ENCODE measurements around the gene NKX1-2.

The NKX1-2 gene

DNA sequence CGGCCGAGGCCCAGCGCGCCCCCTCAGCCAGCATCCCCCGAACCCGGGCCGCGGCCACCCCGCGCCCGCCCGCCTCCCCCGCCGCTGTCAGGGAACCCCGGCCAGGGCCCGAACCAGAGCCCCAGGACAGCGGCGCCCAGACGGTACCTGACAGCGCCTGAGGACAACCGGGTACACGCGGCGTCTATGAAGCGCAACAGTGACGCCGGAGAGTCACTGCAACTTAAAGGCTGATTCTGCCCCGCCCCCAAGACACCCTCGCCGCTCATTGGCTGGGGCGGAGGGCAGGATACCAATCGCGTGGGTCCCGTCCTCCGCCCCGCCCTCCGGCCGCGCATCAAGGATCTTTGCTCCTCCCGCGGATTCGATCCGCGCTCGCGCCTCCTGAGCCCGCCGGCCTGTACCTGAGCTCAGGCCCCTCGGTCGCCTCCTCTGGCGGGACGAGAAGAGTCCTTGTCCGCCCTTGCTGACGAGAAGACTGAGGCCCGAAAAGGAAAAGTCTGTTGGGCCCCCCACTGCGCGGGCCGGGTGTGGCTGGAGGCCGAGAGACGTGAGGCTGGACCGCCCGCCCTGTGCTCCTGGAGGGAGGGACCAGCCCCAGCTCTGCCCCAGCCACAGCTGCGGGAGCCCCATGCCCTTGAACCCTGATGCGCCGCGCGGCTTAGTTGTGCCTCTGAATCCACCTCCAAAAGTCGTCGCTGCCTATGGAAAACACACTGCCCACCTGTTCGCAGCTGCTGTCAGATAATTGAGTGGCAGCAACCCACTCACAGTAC is 30.9 kb downstream of the NKX1-2 start, which contains the start of gene OAT:
TSS of gene OAT (minus strand) at position 198 of the 776 bp plus-strand sequence. CDS start 6,752 bp downstream, outside the sequence.
- FAIRE-seq (peak; percentile 70), DNase-seq (ENCODE audit: low spot score) (peak; percentile 97)

- no peak for FAIRE-seq
- DNase-seq (ENCODE audit: low spot score): peak; percentile 61
Measured at GRCh38 chr10:124417895-124418725, 31.7 kb downstream of the NKX1-2 start.

DNA sequence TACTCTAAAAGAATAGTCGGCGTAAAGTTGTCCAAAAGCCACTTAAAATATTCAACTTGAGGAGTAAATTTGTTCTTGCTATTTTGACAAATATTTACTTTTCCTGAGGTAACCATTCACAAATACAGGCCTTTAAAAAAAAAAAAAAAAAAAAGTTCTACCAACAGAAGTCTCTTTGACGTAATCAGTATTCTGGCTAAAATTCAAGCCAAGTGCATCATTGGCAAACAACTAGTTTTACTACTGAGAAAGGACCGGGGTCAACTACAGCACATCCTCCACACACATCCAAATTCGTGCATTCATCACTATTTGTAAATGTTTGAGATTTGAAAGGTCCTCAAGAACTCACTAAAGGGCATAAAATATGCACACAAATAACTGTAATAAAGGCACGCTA is 33.1 kb downstream of the NKX1-2 start:
- no peak for DNase-seq (ENCODE audit: low spot score)
- FAIRE-seq: no peak

GRCh38 chr10:124415210-124415609 is 34.6 kb downstream of the NKX1-2 start:
- DNase-seq (ENCODE audit: low spot score): no peak
- no peak for FAIRE-seq

DNA sequence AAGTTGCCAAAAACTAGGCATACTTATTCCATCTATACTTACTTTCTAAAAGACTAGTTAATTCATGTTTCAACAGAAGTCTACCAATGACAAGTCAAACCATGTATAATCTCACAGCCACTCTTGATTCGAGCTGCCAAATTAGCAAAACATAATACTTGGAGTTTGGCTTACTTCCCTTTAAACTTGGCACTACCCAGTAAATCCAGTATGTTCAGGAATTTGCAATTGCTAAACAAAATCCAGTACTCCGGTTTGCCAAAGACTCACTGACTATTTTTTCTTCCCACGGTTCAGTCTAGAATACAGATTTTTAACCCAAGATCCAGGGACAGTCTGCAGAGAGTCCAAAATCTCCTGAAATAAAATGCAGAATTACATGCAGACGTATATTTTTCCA is 35.8 kb downstream of the NKX1-2 start:
- FAIRE-seq (no peak), DNase-seq (ENCODE audit: low spot score) (no peak)

- DNase-seq (ENCODE audit: low spot score) (no peak), FAIRE-seq (no peak)
Measured at GRCh38 chr10:124409696-124410095, 40.1 kb downstream of the NKX1-2 start.

GRCh38 chr10:124408357-124408756 is 41.5 kb downstream of the NKX1-2 start:
- DNase-seq (ENCODE audit: low spot score) (no peak), FAIRE-seq (no peak)

- FAIRE-seq (no peak), DNase-seq (ENCODE audit: low spot score) (no peak)
Measured at GRCh38 chr10:124407456-124407855, 42.4 kb downstream of the NKX1-2 start.

- FAIRE-seq (peak; percentile 27), DNase-seq (ENCODE audit: low spot score) (peak; percentile 52)
Measured at GRCh38 chr10:124403548-124403947, 46.3 kb downstream of the NKX1-2 start.

- DNase-seq (ENCODE audit: low spot score) (no peak), FAIRE-seq (no peak)
Measured at GRCh38 chr10:124402273-124402672, 47.6 kb downstream of the NKX1-2 start.

- no peak for FAIRE-seq
Measured at GRCh38 chr10:124401633-124402032, 48.2 kb downstream of the NKX1-2 start.

More at GRCh38 chr10:124401633-124402032, 48.2 kb downstream of the NKX1-2 start:
- DNase-seq (ENCODE audit: low spot score): no peak

Measured in urothelium cell line (cell line).